Measurements from ENCODE around the gene ZSWIM3.

Gene ZSWIM3

GRCh38 chr20:45857882-45858216, 435 bp downstream of the ZSWIM3 start:
- Histone ChIP-seq H3K4me1 (ENCODE audit: insufficient read depth, low read length, poor library complexity, severe bottlenecking) (peaks cover 42% of the 10 kb centered on the region), H3K4me3 (ENCODE audit: low read length, poor library complexity, severe bottlenecking) (peak overlapping the region; percentile 89), H3K36me3 (ENCODE audit: insufficient read depth, low read length) (no peaks in the 10 kb centered on the region), H3F3A (ENCODE audit: low read depth) (no peaks in the 10 kb centered on the region), H2AFZ (ENCODE audit: low read length) (peak overlapping the region; percentile 90), H3K79me2 (ENCODE audit: insufficient read depth, low read length) (peaks cover 38% of the 10 kb centered on the region), H4K20me1 (ENCODE audit: insufficient read depth, low read length, poor library complexity, severe bottlenecking) (peaks cover 3% of the 10 kb centered on the region), H3K4me2 (ENCODE audit: low read depth, low read length, poor library complexity, severe bottlenecking) (peak overlapping the region; percentile 91), H3K27me3 (ENCODE audit: insufficient read depth, low read length, poor library complexity, severe bottlenecking) (no peaks in the 10 kb centered on the region), H3K9me2 (replicated peaks; ENCODE audit: low read depth, low read length) (no peaks in the 10 kb centered on the region), H3K9me3 (ENCODE audit: insufficient read depth, low read depth, low read length) (no peaks in the 10 kb centered on the region), H3K9ac (ENCODE audit: low read depth, low read length, poor library complexity, severe bottlenecking) (peak overlapping the region; percentile 78)
- TF ChIP-seq CTCF (conservative IDR thresholded peaks at IDR 0.05; ENCODE audit: low read length) (no peak), EZH2phosphoT487 (IDR thresholded peaks at IDR 0.05; ENCODE audit: borderline replicate concordance) (no peak)

GRCh38 chr20:45859916-45860315, 2.5 kb downstream of the ZSWIM3 start:
- H3K9me3 ChIP-seq (ENCODE audit: insufficient read depth, low read depth, low read length), result no peaks in the 10 kb centered on the region
- TF ChIP-seq CTCF (conservative IDR thresholded peaks at IDR 0.05; ENCODE audit: low read length), result no peak
- TF ChIP-seq EZH2phosphoT487 (IDR thresholded peaks at IDR 0.05; ENCODE audit: borderline replicate concordance), result no peak
- H3K9me2 ChIP-seq (replicated peaks; ENCODE audit: low read depth, low read length), result no peaks in the 10 kb centered on the region
- no peak overlapping the region for H3K4me3 ChIP-seq (ENCODE audit: low read length, poor library complexity, severe bottlenecking)
- no peak overlapping the region for H2AFZ ChIP-seq (ENCODE audit: low read length)
- H3F3A ChIP-seq (ENCODE audit: low read depth), result no peaks in the 10 kb centered on the region
- peak overlapping the region; percentile 91 for H3K4me2 ChIP-seq (ENCODE audit: low read depth, low read length, poor library complexity, severe bottlenecking)
- no peaks in the 10 kb centered on the region for H3K36me3 ChIP-seq (ENCODE audit: insufficient read depth, low read length)
- H3K4me1 ChIP-seq (ENCODE audit: insufficient read depth, low read length, poor library complexity, severe bottlenecking), result peaks cover 38% of the 10 kb centered on the region
- peaks cover 3% of the 10 kb centered on the region for H4K20me1 ChIP-seq (ENCODE audit: insufficient read depth, low read length, poor library complexity, severe bottlenecking)
- no peaks in the 10 kb centered on the region for H3K27me3 ChIP-seq (ENCODE audit: insufficient read depth, low read length, poor library complexity, severe bottlenecking)
- no peak overlapping the region for H3K9ac ChIP-seq (ENCODE audit: low read depth, low read length, poor library complexity, severe bottlenecking)
- peaks cover 35% of the 10 kb centered on the region for H3K79me2 ChIP-seq (ENCODE audit: insufficient read depth, low read length)

- no peaks in the 10 kb centered on the region for H3K36me3 ChIP-seq (ENCODE audit: insufficient read depth, low read length)
- H3F3A ChIP-seq (ENCODE audit: low read depth), result no peaks in the 10 kb centered on the region
- peaks cover 3% of the 10 kb centered on the region for H4K20me1 ChIP-seq (ENCODE audit: insufficient read depth, low read length, poor library complexity, severe bottlenecking)
- no peak for TF ChIP-seq CTCF (conservative IDR thresholded peaks at IDR 0.05; ENCODE audit: low read length)
- TF ChIP-seq EZH2phosphoT487 (IDR thresholded peaks at IDR 0.05; ENCODE audit: borderline replicate concordance), result no peak
- peak overlapping the region; percentile 17 for H3K4me2 ChIP-seq (ENCODE audit: low read depth, low read length, poor library complexity, severe bottlenecking)
- H2AFZ ChIP-seq (ENCODE audit: low read length), result no peak overlapping the region
- peaks cover 32% of the 10 kb centered on the region for H3K79me2 ChIP-seq (ENCODE audit: insufficient read depth, low read length)
- no peaks in the 10 kb centered on the region for H3K9me3 ChIP-seq (ENCODE audit: insufficient read depth, low read depth, low read length)
- no peak overlapping the region for H3K4me3 ChIP-seq (ENCODE audit: low read length, poor library complexity, severe bottlenecking)
- H3K27me3 ChIP-seq (ENCODE audit: insufficient read depth, low read length, poor library complexity, severe bottlenecking), result no peaks in the 10 kb centered on the region
- H3K9me2 ChIP-seq (replicated peaks; ENCODE audit: low read depth, low read length), result no peaks in the 10 kb centered on the region
- peaks cover 33% of the 10 kb centered on the region for H3K4me1 ChIP-seq (ENCODE audit: insufficient read depth, low read length, poor library complexity, severe bottlenecking)
- H3K9ac ChIP-seq (ENCODE audit: low read depth, low read length, poor library complexity, severe bottlenecking), result no peak overlapping the region
Observed at GRCh38 chr20:45860560-45861220, 3.3 kb downstream of the ZSWIM3 start.
